ENCODE results near the gene POFUT2. TPM values are rescaled to one million over a fixed set of nuclear protein-coding genes. Genes with fewer than 3 reads are reported as not detected.

POFUT2 gene
- polyA plus RNA-seq, 2 of the 4 experiments (the other 2 are of a cell fraction), result 10.7 to 16.6 TPM

GRCh38 chr21:45234965-45235364 is 52.7 kb downstream of the POFUT2 start:
- H3K27ac ChIP-seq, result no peak overlapping the region
- CTCF ChIA-PET, result interaction anchor here (0.8 to 1.4 kb wide), 2 partner anchors 24 to 43 kb away, joined by 3 read pairs; no protein-coding TSS in a partner anchor
- no peak for ATAC-seq
- H3K4me2 ChIP-seq, result no peak overlapping the region
- FAIRE-seq, result no peak
- WGBS (ENCODE audit: missing lambda C conversion rate), result 60% methylated on average over 7 of the region's 8 CpGs
- no peaks in the 10 kb centered on the region for H3K4me1 ChIP-seq
- POLR2A ChIA-PET, result no interaction called here
- no peak for DNase-seq (ENCODE audit: low read depth in 1 of 2, low spot score in 1 of 2)
- no peak for TF ChIP-seq ZFP36 (IDR thresholded peaks at IDR 0.05; ENCODE audit: borderline replicate concordance, partially characterized antibody)
- TF ChIP-seq HOXA7 (CRISPR knock-in tag; IDR thresholded peaks at IDR 0.05), result no peak
- TF ChIP-seq, protein P1, sequence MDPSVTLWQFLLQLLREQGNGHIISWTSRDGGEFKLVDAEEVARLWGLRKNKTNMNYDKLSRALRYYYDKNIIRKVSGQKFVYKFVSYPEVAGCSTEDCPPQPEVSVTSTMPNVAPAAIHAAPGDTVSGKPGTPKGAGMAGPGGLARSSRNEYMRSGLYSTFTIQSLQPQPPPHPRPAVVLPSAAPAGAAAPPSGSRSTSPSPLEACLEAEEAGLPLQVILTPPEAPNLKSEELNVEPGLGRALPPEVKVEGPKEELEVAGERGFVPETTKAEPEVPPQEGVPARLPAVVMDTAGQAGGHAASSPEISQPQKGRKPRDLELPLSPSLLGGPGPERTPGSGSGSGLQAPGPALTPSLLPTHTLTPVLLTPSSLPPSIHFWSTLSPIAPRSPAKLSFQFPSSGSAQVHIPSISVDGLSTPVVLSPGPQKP (IDR thresholded peaks at IDR 0.05; ENCODE audit: low read depth, low read length), result no peak
- TF ChIP-seq RAD21 (conservative IDR thresholded peaks at IDR 0.05 in 1 of 2, IDR thresholded peaks at IDR 0.05 in 1 of 2), result no peak
- no peak for TF ChIP-seq SMC3 (IDR thresholded peaks at IDR 0.05)
- TF ChIP-seq ATOH8 (CRISPR knock-in tag; IDR thresholded peaks at IDR 0.05; ENCODE audit: low read depth), result no peak
- TF ChIP-seq BHLHE40 (IDR thresholded peaks at IDR 0.05; ENCODE audit: low read depth, low read length), result no peak
- TF ChIP-seq EHF (CRISPR knock-in tag; IDR thresholded peaks at IDR 0.05), result no peak
- no peak for TF ChIP-seq ZNF302 (CRISPR knock-in tag; IDR thresholded peaks at IDR 0.05)
- TF ChIP-seq CHD4 (IDR thresholded peaks at IDR 0.05; ENCODE audit: borderline replicate concordance), result no peak
- TF ChIP-seq, protein P2, sequence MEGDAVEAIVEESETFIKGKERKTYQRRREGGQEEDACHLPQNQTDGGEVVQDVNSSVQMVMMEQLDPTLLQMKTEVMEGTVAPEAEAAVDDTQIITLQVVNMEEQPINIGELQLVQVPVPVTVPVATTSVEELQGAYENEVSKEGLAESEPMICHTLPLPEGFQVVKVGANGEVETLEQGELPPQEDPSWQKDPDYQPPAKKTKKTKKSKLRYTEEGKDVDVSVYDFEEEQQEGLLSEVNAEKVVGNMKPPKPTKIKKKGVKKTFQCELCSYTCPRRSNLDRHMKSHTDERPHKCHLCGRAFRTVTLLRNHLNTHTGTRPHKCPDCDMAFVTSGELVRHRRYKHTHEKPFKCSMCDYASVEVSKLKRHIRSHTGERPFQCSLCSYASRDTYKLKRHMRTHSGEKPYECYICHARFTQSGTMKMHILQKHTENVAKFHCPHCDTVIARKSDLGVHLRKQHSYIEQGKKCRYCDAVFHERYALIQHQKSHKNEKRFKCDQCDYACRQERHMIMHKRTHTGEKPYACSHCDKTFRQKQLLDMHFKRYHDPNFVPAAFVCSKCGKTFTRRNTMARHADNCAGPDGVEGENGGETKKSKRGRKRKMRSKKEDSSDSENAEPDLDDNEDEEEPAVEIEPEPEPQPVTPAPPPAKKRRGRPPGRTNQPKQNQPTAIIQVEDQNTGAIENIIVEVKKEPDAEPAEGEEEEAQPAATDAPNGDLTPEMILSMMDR (IDR thresholded peaks at IDR 0.05), result no peak
- TF ChIP-seq EHMT2 (IDR thresholded peaks at IDR 0.05; ENCODE audit: low read depth), result no peak
- H3K4me3 ChIP-seq, result no peak overlapping the region
- 0 out of 3 replicates have a peak, but pooled peaks cover 6% of the 10 kb centered on the region for H3K9me3 ChIP-seq

DNA sequence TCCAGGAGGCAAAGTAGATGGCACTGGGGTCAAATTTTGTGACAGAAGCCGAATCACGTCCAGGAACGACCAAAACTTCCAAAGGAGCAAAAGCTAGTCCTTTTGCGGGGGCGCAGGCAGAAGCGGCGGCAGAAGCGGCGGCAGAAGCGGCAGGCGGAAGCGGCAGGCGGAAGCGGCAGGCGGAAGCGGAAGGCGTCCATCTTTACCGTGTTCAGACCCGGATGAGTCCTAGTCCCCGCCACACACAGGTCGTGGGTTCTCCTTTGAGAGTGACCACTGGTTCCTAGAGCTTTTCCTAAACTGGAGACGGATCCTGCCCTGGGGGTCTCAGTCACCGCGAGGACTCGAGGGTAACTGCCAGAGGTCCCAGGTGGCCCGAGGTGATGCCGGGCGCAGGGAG is 53.6 kb downstream of the POFUT2 start:
- ATAC-seq (no peak), FAIRE-seq (no peak), DNase-seq (ENCODE audit: low read depth in 1 of 2, low spot score in 1 of 2) (no peak)
- Histone ChIP-seq H3K4me2 (no peak overlapping the region), H3K4me1 (no peaks in the 10 kb centered on the region), H3K27ac (no peak overlapping the region), H3K4me3 (no peak overlapping the region), H3K9me3 (0 out of 3 replicates have a peak, but pooled peaks cover 6% of the 10 kb centered on the region)
- ChIA-PET POLR2A (no interaction called here), CTCF (interaction anchor here (0.5 to 0.8 kb wide), 2 partner anchors 23 to 96 kb away, joined by 3 read pairs; no protein-coding TSS in a partner anchor)
- 80% methylated on average over 22 of the region's 28 CpGs for WGBS (ENCODE audit: missing lambda C conversion rate)
- TF ChIP-seq PHF8 (IDR thresholded peaks at IDR 0.05; ENCODE audit: borderline replicate concordance, low read depth), result no peak
- TF ChIP-seq SMC3 (IDR thresholded peaks at IDR 0.05), result no peak
- TF ChIP-seq MAFK (IDR thresholded peaks at IDR 0.05; ENCODE audit: partially characterized antibody), result no peak
- TF ChIP-seq POLR2A (IDR thresholded peaks at IDR 0.05; ENCODE audit: low read length), result no peak
- TF ChIP-seq, protein P1 (IDR thresholded peaks at IDR 0.05; ENCODE audit: low read depth, low read length), result no peak
- no peak for TF ChIP-seq MAZ (IDR thresholded peaks at IDR 0.05; ENCODE audit: borderline replicate concordance, low read depth, low read length)
- TF ChIP-seq, protein P3, sequence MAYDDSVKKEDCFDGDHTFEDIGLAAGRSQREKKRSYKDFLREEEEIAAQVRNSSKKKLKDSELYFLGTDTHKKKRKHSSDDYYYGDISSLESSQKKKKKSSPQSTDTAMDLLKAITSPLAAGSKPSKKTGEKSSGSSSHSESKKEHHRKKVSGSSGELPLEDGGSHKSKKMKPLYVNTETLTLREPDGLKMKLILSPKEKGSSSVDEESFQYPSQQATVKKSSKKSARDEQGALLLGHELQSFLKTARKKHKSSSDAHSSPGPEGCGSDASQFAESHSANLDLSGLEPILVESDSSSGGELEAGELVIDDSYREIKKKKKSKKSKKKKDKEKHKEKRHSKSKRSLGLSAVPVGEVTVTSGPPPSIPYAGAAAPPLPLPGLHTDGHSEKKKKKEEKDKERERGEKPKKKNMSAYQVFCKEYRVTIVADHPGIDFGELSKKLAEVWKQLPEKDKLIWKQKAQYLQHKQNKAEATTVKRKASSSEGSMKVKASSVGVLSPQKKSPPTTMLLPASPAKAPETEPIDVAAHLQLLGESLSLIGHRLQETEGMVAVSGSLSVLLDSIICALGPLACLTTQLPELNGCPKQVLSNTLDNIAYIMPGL (CRISPR knock-in tag; IDR thresholded peaks at IDR 0.05; ENCODE audit: borderline replicate concordance), result no peak
- no peak for TF ChIP-seq CHD2 (IDR thresholded peaks at IDR 0.05; ENCODE audit: low read length, partially characterized antibody)
- TF ChIP-seq, protein P4, sequence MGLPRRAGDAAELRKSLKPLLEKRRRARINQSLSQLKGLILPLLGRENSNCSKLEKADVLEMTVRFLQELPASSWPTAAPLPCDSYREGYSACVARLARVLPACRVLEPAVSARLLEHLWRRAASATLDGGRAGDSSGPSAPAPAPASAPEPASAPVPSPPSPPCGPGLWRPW (IDR thresholded peaks at IDR 0.05), result no peak
- no peak for TF ChIP-seq ZC3H11A (IDR thresholded peaks at IDR 0.05)
- TF ChIP-seq TFCP2L1 (CRISPR knock-in tag; IDR thresholded peaks at IDR 0.05), result no peak
- no peak for TF ChIP-seq KDM1A (IDR thresholded peaks at IDR 0.05; ENCODE audit: low read depth)
- no peak for TF ChIP-seq GATA3 (IDR thresholded peaks at IDR 0.05; ENCODE audit: borderline replicate concordance)
- no peak for TF ChIP-seq ATOH8 (CRISPR knock-in tag; IDR thresholded peaks at IDR 0.05; ENCODE audit: low read depth)
- no peak for TF ChIP-seq HDAC2 (IDR thresholded peaks at IDR 0.05)
- TF ChIP-seq, protein P5, sequence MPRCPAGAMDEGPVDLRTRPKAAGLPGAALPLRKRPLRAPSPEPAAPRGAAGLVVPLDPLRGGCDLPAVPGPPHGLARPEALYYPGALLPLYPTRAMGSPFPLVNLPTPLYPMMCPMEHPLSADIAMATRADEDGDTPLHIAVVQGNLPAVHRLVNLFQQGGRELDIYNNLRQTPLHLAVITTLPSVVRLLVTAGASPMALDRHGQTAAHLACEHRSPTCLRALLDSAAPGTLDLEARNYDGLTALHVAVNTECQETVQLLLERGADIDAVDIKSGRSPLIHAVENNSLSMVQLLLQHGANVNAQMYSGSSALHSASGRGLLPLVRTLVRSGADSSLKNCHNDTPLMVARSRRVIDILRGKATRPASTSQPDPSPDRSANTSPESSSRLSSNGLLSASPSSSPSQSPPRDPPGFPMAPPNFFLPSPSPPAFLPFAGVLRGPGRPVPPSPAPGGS (IDR thresholded peaks at IDR 0.05), result no peak
- TF ChIP-seq EHF (CRISPR knock-in tag; IDR thresholded peaks at IDR 0.05), result no peak
- TF ChIP-seq HOXA7 (CRISPR knock-in tag; IDR thresholded peaks at IDR 0.05), result no peak
- TF ChIP-seq MAX (IDR thresholded peaks at IDR 0.05), result no peak
- no peak for TF ChIP-seq JUN (IDR thresholded peaks at IDR 0.05)
